Measurements from ENCODE around the gene TRIM52. TPM values are rescaled to one million over a fixed set of nuclear protein-coding genes. Genes with fewer than 3 reads are reported as not detected.

TRIM52 gene
- total and polyA plus RNA-seq, 9 of the 15 experiments (the other 6 are each of a cell fraction or from before 2014, with no cell fraction given), result 3.3 to 21.9 (median 13.5) TPM

DNA sequence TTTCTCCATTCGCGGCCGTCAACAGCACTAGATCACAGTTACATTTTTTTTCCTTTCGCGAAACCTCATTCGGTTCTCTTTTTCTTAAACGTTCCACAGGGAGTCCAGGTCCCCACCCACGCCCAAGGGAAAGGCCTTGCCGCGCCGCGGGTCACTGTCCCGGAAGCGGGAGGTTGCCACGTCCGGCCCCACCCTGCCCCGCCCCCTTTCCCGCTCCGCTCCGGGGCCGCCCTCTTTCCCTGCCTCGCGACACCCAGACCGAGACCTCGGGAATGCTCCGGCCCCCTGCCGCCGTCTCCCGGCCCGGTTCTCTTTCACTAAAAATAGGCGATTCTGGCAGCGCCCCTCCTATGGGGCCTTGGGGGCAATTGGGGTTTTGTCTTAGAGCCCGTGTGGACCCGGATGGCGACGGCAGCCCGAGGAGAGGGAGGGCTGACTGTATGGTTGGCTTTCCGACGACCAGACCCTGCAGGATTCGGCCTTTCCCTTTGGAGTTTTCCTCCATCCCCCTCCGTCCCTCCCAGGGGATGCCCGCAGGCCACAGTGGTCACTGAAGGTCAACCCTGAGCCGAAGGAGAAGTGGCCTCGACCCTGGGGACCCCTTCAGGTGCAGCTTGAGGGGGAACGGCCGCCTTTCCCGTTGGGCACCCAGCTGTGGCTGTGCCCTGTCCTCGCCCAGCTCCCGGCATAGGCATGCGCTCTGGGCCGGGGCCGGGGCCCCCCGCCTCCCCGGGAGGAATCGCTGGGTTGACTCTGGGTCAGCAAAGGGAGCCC is 14.5 kb downstream of the TRIM52 start (continued):
- TF ChIP-seq, protein P1, sequence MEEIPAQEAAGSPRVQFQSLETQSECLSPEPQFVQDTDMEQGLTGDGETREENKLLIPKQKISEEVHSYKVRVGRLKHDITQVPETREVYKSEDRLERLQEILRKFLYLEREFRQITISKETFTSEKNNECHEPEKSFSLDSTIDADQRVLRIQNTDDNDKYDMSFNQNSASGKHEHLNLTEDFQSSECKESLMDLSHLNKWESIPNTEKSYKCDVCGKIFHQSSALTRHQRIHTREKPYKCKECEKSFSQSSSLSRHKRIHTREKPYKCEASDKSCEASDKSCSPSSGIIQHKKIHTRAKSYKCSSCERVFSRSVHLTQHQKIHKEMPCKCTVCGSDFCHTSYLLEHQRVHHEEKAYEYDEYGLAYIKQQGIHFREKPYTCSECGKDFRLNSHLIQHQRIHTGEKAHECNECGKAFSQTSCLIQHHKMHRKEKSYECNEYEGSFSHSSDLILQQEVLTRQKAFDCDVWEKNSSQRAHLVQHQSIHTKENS (CRISPR knock-in tag; IDR thresholded peaks at IDR 0.05), result no peak
- TF ChIP-seq, protein P2, sequence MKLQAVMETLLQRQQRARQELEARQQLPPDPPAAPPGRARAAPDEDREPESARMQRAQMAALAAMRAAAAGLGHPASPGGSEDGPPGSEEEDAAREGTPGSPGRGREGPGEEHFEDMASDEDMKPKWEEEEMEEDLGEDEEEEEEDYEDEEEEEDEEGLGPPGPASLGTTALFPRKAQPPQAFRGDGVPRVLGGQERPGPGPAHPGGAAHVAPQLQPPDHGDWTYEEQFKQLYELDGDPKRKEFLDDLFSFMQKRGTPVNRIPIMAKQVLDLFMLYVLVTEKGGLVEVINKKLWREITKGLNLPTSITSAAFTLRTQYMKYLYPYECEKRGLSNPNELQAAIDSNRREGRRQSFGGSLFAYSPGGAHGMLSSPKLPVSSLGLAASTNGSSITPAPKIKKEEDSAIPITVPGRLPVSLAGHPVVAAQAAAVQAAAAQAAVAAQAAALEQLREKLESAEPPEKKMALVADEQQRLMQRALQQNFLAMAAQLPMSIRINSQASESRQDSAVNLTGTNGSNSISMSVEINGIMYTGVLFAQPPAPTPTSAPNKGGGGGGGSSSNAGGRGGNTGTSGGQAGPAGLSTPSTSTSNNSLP (IDR thresholded peaks at IDR 0.05; ENCODE audit: borderline replicate concordance, low read depth, low read length), result no peak
- TF ChIP-seq ARNT (IDR thresholded peaks at IDR 0.05) (no peak), MCM3 (IDR thresholded peaks at IDR 0.05) (no peak), DACH1 (IDR thresholded peaks at IDR 0.05; ENCODE audit: partially characterized antibody) (no peak), SIN3A (IDR thresholded peaks at IDR 0.05; ENCODE audit: borderline replicate concordance in 2 of 2, control insufficient read depth in 1 of 2, low read depth in 2 of 2, low read length in 2 of 2) (peak in 1 of 2 experiments; percentile 61; a peak in 1 of 4 replicates), KLF10 (CRISPR knock-in tag; IDR thresholded peaks at IDR 0.05) (no peak), FOXP1 (CRISPR knock-in tag; IDR thresholded peaks at IDR 0.05) (no peak), NCOA4 (IDR thresholded peaks at IDR 0.05; ENCODE audit: partially characterized antibody) (no peak), MAFG (tag; conservative IDR thresholded peaks at IDR 0.05) (no peak), CHD2 (IDR thresholded peaks at IDR 0.05; ENCODE audit: low read depth, low read length) (peak; percentile 96), EWSR1 (IDR thresholded peaks at IDR 0.05; ENCODE audit: borderline replicate concordance, low read depth, partially characterized antibody) (no peak), EGR1 (conservative IDR thresholded peaks at IDR 0.05) (peak; percentile 97), ZFP30 (CRISPR knock-in tag; IDR thresholded peaks at IDR 0.05; ENCODE audit: borderline replicate concordance) (no peak), ZNF384 (IDR thresholded peaks at IDR 0.05; ENCODE audit: low read depth, low read length) (no peak), CREM (IDR thresholded peaks at IDR 0.05; ENCODE audit: low read depth) (peak; percentile 61), DNMT1 (IDR thresholded peaks at IDR 0.05) (no peak), POU5F1 (IDR thresholded peaks at IDR 0.05; ENCODE audit: borderline replicate concordance, low read depth, low read length, partially characterized antibody) (no peak)
- TF ChIP-seq, protein P3, sequence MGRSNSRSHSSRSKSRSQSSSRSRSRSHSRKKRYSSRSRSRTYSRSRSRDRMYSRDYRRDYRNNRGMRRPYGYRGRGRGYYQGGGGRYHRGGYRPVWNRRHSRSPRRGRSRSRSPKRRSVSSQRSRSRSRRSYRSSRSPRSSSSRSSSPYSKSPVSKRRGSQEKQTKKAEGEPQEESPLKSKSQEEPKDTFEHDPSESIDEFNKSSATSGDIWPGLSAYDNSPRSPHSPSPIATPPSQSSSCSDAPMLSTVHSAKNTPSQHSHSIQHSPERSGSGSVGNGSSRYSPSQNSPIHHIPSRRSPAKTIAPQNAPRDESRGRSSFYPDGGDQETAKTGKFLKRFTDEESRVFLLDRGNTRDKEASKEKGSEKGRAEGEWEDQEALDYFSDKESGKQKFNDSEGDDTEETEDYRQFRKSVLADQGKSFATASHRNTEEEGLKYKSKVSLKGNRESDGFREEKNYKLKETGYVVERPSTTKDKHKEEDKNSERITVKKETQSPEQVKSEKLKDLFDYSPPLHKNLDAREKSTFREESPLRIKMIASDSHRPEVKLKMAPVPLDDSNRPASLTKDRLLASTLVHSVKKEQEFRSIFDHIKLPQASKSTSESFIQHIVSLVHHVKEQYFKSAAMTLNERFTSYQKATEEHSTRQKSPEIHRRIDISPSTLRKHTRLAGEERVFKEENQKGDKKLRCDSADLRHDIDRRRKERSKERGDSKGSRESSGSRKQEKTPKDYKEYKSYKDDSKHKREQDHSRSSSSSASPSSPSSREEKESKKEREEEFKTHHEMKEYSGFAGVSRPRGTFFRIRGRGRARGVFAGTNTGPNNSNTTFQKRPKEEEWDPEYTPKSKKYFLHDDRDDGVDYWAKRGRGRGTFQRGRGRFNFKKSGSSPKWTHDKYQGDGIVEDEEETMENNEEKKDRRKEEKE (IDR thresholded peaks at IDR 0.05; ENCODE audit: borderline replicate concordance in 1 of 2, control insufficient read depth in 1 of 2, low read depth in 2 of 2, low read length in 1 of 2), result no peak
- TF ChIP-seq, protein P4, sequence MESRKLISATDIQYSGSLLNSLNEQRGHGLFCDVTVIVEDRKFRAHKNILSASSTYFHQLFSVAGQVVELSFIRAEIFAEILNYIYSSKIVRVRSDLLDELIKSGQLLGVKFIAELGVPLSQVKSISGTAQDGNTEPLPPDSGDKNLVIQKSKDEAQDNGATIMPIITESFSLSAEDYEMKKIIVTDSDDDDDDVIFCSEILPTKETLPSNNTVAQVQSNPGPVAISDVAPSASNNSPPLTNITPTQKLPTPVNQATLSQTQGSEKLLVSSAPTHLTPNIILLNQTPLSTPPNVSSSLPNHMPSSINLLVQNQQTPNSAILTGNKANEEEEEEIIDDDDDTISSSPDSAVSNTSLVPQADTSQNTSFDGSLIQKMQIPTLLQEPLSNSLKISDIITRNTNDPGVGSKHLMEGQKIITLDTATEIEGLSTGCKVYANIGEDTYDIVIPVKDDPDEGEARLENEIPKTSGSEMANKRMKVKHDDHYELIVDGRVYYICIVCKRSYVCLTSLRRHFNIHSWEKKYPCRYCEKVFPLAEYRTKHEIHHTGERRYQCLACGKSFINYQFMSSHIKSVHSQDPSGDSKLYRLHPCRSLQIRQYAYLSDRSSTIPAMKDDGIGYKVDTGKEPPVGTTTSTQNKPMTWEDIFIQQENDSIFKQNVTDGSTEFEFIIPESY (CRISPR knock-in tag; IDR thresholded peaks at IDR 0.05), result no peak
